Tibial nerve (tissue), 4 donors: Measurements from ENCODE around the gene GNAZ.

Experiments
- EP300 ChIP-seq, 2 donors: sonication (generic); formaldehyde crosslinking; IDR thresholded peaks; one replicate each; pipeline ENCODE4 v1.6.1; 2017; ENCODE audit warnings: antibody characterized with exemption in 2 of 2, mild to moderate bottlenecking in 1 of 2
- TF ChIP-seq, protein P1 (sequence below), 5 experiments: fragments of 200-600 bp in 3 of 5; fragments of 450-650 bp in 2 of 5; sonication (generic) in 3 of 5; IDR thresholded peaks; one replicate each; pipeline ENCODE4 v1.5.1; 2016 to 2019; ENCODE audit warnings: antibody characterized with exemption in 5 of 5, mild to moderate bottlenecking in 3 of 5, moderate library complexity in 2 of 5

- TF ChIP-seq, protein P1, sequence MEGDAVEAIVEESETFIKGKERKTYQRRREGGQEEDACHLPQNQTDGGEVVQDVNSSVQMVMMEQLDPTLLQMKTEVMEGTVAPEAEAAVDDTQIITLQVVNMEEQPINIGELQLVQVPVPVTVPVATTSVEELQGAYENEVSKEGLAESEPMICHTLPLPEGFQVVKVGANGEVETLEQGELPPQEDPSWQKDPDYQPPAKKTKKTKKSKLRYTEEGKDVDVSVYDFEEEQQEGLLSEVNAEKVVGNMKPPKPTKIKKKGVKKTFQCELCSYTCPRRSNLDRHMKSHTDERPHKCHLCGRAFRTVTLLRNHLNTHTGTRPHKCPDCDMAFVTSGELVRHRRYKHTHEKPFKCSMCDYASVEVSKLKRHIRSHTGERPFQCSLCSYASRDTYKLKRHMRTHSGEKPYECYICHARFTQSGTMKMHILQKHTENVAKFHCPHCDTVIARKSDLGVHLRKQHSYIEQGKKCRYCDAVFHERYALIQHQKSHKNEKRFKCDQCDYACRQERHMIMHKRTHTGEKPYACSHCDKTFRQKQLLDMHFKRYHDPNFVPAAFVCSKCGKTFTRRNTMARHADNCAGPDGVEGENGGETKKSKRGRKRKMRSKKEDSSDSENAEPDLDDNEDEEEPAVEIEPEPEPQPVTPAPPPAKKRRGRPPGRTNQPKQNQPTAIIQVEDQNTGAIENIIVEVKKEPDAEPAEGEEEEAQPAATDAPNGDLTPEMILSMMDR (IDR thresholded peaks at IDR 0.05): no peak
- no peak for TF ChIP-seq EP300 (IDR thresholded peaks at IDR 0.05)
These were observed 81.5 kb downstream of the GNAZ start for GRCh38 chr22:23151827-23152226.
